Tibial artery (tissue), 4 donors: ENCODE data around the gene FCHSD2.

ENCODE experiments used
- DNase-seq, 2 donors: peaks; one replicate each; pipeline ENCODE4 v3.0.0-alpha.2; 2019
- H3K27ac ChIP-seq, 2 donors: fragments of 200-600 bp; sonication (generic) in 1 of 2; 1 replicate in 1 of 2; 2 replicates in 1 of 2; pipeline ENCODE4 v1.5.1; 2018 to 2019; ENCODE audit warnings: mild to moderate bottlenecking in 1 of 2
- H3K27me3 ChIP-seq, 2 donors: fragments of 200-600 bp; sonication (generic) in 1 of 2; one replicate each; pipeline versions ENCODE4 v1.5.1 to v1.6.0; 2016 to 2019
- H3K36me3 ChIP-seq, 3 donors: fragments of 200-600 bp; sonication (generic) in 2 of 3; one replicate each; pipeline ENCODE4 v1.5.1; 2016 to 2019; ENCODE audit warnings: mild to moderate bottlenecking in 2 of 3
- H3K4me1 ChIP-seq, 4 donors: fragments of 200-600 bp; sonication (generic) in 2 of 4; 1 replicate in 3 of 4; 2 replicates in 1 of 4; pipeline ENCODE4 v1.5.1; 2016 to 2019
- H3K4me3 ChIP-seq, 2 donors: fragments of 200-600 bp; sonication (generic) in 1 of 2; 1 replicate in 1 of 2; 2 replicates in 1 of 2; pipeline ENCODE4 v1.5.1; 2018 to 2019; ENCODE audit warnings: mild to moderate bottlenecking in 2 of 2
- H3K9me3 ChIP-seq, 3 donors: fragments of 200-600 bp; sonication (generic) in 1 of 3; one replicate each; pipeline ENCODE4 v1.5.1; 2016 to 2019
- intact Hi-C: fragments of 100-400 bp; cut with DNase I; formaldehyde crosslinking; loops from one replicate; pipeline ENCODE4 v1.15.0; 2023; ENCODE audit warnings: low total_unique reads
- TF ChIP-seq, protein P1 (sequence below), 2 experiments: fragments of 200-600 bp in 1 of 2; fragments of 450-650 bp in 1 of 2; IDR thresholded peaks; one replicate each; pipeline ENCODE4 v1.5.1; 2017 to 2019; ENCODE audit warnings: antibody characterized with exemption in 2 of 2, mild to moderate bottlenecking in 1 of 2, moderate library complexity in 1 of 2

The FCHSD2 gene

DNA sequence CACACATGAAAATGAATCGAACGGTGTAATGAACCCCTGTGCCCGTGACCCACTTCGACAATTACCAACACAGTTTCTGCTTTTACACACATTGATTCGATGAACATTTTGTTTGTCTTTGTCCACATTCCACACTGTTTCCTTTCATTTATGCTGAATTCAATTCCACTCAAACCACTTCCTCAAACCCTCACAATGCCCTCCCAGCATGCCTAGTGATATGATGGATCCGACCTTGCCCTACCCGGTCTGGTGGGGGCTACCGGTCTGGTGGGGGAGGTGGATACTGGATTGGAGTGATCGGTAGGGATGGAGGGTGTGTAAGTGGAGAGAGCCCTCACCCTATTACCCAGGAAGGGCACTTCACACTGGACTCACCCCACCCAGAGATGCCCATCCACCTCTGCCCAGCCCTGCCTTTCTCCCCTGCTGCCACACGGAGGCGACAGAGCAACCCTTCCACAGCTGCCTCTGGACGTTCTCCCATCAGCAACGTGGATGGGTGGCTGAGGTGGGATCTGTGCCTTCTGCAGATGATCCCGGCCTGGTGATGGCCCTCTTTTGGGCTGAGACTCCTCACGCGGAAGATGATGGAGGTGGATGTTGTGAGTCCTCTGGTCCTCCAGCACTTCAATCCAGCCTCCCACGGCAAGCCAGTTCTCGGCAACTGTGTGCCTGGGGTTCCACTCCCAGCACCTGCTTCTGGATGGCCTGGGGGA is 43.0 kb upstream of the FCHSD2 start:
- intact Hi-C loops: loop anchor here (5.0 to 10.0 kb wide), 2 partner anchors 102 to 210 kb away; no protein-coding TSS in a partner anchor
- no peaks in the 10 kb centered on the region for H3K36me3 ChIP-seq
- H3K9me3 ChIP-seq: no peaks in the 10 kb centered on the region
- H3K4me1 ChIP-seq: peaks cover 0 to 38% (median 30%) of the 10 kb centered on the region in 4 donors
- no peaks in the 10 kb centered on the region for H3K27me3 ChIP-seq
- peak; percentile 57 to 86 for DNase-seq
- TF ChIP-seq, protein P1, sequence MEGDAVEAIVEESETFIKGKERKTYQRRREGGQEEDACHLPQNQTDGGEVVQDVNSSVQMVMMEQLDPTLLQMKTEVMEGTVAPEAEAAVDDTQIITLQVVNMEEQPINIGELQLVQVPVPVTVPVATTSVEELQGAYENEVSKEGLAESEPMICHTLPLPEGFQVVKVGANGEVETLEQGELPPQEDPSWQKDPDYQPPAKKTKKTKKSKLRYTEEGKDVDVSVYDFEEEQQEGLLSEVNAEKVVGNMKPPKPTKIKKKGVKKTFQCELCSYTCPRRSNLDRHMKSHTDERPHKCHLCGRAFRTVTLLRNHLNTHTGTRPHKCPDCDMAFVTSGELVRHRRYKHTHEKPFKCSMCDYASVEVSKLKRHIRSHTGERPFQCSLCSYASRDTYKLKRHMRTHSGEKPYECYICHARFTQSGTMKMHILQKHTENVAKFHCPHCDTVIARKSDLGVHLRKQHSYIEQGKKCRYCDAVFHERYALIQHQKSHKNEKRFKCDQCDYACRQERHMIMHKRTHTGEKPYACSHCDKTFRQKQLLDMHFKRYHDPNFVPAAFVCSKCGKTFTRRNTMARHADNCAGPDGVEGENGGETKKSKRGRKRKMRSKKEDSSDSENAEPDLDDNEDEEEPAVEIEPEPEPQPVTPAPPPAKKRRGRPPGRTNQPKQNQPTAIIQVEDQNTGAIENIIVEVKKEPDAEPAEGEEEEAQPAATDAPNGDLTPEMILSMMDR (IDR thresholded peaks at IDR 0.05): peak; percentile 78 to 80
- peak overlapping the region; percentile 76 to 77 for H3K27ac ChIP-seq
- H3K4me3 ChIP-seq: no peak overlapping the region

DNA sequence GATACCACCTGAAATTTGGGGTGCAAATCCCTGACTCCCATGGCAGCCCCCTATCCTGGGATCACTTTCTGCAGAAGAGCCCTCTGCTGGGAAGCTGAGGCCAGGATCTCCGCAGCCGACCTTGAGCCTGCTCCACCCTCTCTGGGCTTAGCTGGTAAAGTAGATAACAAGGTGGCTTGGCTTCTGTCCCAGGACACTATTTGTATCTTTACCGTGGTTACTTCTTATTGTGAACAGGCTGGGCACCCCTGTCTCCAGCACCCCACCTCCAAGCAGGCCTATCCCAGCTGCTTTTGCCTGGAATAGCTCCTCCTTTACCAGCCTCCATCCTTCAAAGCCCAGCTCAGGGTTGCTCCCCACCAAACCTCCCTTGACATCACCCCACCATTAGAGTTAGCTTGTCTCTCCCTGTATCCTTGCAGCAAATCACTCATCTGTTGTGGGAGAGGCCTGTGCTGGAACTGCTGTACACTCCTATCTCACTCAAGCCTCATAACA is 40.8 kb upstream of the FCHSD2 start:
- no peaks in the 10 kb centered on the region for H3K36me3 ChIP-seq
- TF ChIP-seq, protein P1 (IDR thresholded peaks at IDR 0.05): no peak
- H3K4me1 ChIP-seq: peaks cover 0 to 34% (median 23%) of the 10 kb centered on the region in 4 donors
- intact Hi-C loops: loop anchor here (10.0 kb wide), 1 partner anchor 212 kb away; no protein-coding TSS in a partner anchor
- no peak overlapping the region for H3K27ac ChIP-seq
- peak in 1 of 2 donors; percentile 34 for DNase-seq
- no peaks in the 10 kb centered on the region for H3K9me3 ChIP-seq
- H3K4me3 ChIP-seq: no peak overlapping the region
- no peaks in the 10 kb centered on the region for H3K27me3 ChIP-seq

DNA sequence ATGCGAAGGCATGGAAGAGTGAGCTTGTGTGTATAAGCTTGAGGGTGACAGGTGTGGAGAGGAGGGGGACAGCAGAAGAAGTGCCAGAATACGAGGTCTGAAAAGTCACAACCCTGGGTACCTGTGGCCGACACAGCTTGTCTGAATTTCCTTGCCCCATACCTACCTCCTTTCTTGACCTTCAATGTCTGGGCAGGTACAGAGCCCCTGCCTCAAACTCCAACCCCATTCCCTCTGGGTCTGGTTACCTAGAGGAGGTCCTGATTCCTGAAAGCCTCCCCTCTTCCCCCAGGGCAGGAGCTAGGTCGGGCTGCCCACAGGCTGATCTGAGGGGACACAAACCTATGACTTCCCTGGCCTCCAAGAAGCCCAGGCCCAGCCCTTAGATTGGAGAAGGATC is 36.6 kb upstream of the FCHSD2 start:
- Histone ChIP-seq H3K4me3 (no peak overlapping the region), H3K9me3 (no peaks in the 10 kb centered on the region), H3K27me3 (no peaks in the 10 kb centered on the region), H3K4me1 (peaks cover 0 to 47% (median 32%) of the 10 kb centered on the region in 4 donors), H3K27ac (no peak overlapping the region), H3K36me3 (no peaks in the 10 kb centered on the region)
- peak in 1 of 2 donors; percentile 51 for DNase-seq
- TF ChIP-seq, protein P1 (IDR thresholded peaks at IDR 0.05): no peak
- intact Hi-C loops: loop anchor here (1.0 to 5.0 kb wide), 3 partner anchors 64 to 451 kb away; no protein-coding TSS in a partner anchor

DNA sequence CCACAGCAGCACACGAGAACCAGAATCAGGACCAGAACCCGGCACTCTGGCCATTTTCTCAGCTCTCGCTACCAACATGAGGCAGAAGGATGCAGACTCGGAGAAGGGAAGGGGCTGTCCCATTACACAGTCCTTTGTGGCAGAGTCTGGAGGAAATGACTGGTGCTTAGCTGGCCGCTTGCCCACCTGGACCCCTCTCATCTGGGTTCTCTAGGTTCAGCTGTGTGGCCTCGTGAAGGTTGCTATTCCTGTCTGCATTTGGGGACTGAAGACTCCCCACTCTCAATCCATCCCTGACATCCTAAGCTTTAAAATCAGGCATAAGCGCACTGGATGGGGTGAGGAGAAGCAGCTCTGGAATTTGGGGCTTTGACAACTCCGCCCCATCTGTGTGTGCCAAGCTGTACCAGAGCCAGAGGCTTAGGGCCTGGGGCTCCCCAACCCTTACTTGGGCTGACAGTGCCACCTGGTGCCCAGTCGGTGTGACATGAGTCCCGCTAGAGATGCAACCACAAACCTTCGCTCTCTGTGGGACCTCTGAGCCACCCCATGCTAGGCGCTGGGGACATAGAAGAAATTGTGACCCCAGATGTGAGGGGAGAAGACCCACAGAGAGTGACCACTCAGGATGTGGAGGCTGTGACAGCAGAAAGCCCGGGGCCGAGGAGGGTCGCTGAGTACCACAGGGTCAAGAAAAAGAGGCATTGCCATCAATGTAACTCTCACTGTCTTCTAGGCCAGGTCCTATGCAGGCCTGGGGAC is 35.8 kb upstream of the FCHSD2 start:
- intact Hi-C loops: loop anchor here (2.0 to 5.0 kb wide), 2 partner anchors 347 to 451 kb away; no protein-coding TSS in a partner anchor
- H3K4me1 ChIP-seq: peaks cover 0 to 54% (median 39%) of the 10 kb centered on the region in 4 donors
- H3K27me3 ChIP-seq: no peaks in the 10 kb centered on the region
- DNase-seq: peak; percentile 85 to 94
- TF ChIP-seq, protein P1 (IDR thresholded peaks at IDR 0.05): peak; percentile 77 to 97
- peak overlapping the region; percentile 64 to 82 for H3K27ac ChIP-seq
- no peaks in the 10 kb centered on the region for H3K9me3 ChIP-seq
- H3K36me3 ChIP-seq: no peaks in the 10 kb centered on the region
- H3K4me3 ChIP-seq: no peak overlapping the region

DNA sequence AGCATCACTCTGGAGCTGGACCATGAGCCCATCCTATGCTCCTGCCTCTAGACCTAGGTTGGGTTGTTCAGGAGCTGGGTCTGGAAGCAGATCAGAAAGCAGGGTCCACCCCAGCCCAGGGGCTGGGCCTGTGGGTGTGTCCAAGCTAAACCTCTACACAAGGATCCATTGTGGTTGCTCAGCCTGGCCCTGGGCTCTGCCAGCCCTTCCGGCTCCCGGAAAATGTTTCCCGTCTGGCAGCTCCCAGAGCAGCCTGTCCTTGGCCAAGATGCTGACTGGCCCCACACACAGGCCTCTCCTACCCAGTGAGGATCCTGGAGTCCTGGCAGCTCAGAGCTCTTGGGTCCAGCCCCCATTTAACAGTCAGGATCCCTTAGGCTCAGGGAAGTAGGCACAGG is 35.3 kb upstream of the FCHSD2 start:
- H3K9me3 ChIP-seq: no peaks in the 10 kb centered on the region
- intact Hi-C loops: loop anchor here (5.0 kb wide), 1 partner anchor 450 kb away; no protein-coding TSS in a partner anchor
- no peaks in the 10 kb centered on the region for H3K36me3 ChIP-seq
- peak; percentile 58 to 86 for DNase-seq
- H3K27me3 ChIP-seq: no peaks in the 10 kb centered on the region
- peak overlapping the region; percentile 64 to 82 for H3K27ac ChIP-seq
- TF ChIP-seq, protein P1 (IDR thresholded peaks at IDR 0.05): no peak
- H3K4me1 ChIP-seq: peaks cover 0 to 60% (median 42%) of the 10 kb centered on the region in 4 donors
- H3K4me3 ChIP-seq: no peak overlapping the region
